Loucy (cell line): ENCODE results near the gene NFAT5.

ENCODE experiments used
- H2AFZ ChIP-seq: fragments of 200-600 bp; sonication (generic); 2 replicates; pipeline ENCODE4 v1.6.0; 2016; ENCODE audit warnings: antibody characterized with exemption, mild to moderate bottlenecking, low read length, moderate library complexity
- H3F3A ChIP-seq: fragments of 200-600 bp; 2 replicates; pipeline ENCODE4 v1.6.0; 2016; ENCODE audit warnings: antibody characterized with exemption, low read depth, mild to moderate bottlenecking
- H3K27me3 ChIP-seq: fragments of 200-600 bp; sonication (generic); 2 replicates; pipeline ENCODE4 v1.6.1; 2014; ENCODE audit warnings: low read length, mild to moderate bottlenecking; ENCODE audit not compliant: insufficient read depth, poor library complexity, severe bottlenecking
- H3K36me3 ChIP-seq: fragments of 200-600 bp; sonication (generic); 2 replicates; pipeline ENCODE4 v1.6.1; 2016; ENCODE audit warnings: low read length; ENCODE audit not compliant: insufficient read depth
- H3K4me1 ChIP-seq: fragments of 200-600 bp; sonication (generic); 2 replicates; pipeline ENCODE4 v1.5.1; 2014; ENCODE audit warnings: low read length, mild to moderate bottlenecking; ENCODE audit not compliant: insufficient read depth, poor library complexity, severe bottlenecking
- H3K4me2 ChIP-seq: fragments of 200-600 bp; sonication (generic); 2 replicates; pipeline ENCODE4 v1.6.0; 2014; ENCODE audit warnings: antibody characterized with exemption, low read length, low read depth, mild to moderate bottlenecking; ENCODE audit not compliant: poor library complexity, severe bottlenecking
- H3K4me3 ChIP-seq: fragments of 200-600 bp; sonication (generic); 2 replicates; pipeline ENCODE4 v1.5.1; 2014; ENCODE audit warnings: low read length, mild to moderate bottlenecking, mixed read lengths; ENCODE audit not compliant: poor library complexity, severe bottlenecking
- H3K79me2 ChIP-seq: fragments of 200-600 bp; sonication (generic); 2 replicates; pipeline ENCODE4 v1.6.1; 2014; ENCODE audit warnings: low read length; ENCODE audit not compliant: insufficient read depth
- H3K9ac ChIP-seq: fragments of 200-600 bp; sonication (generic); 2 replicates; pipeline ENCODE4 v1.6.0; 2014; ENCODE audit warnings: mild to moderate bottlenecking, low read depth, low read length, moderate library complexity; ENCODE audit not compliant: poor library complexity, severe bottlenecking
- H3K9me2 ChIP-seq: fragments of 200-600 bp; sonication (generic); replicated peaks from 2 replicates; pipeline ENCODE4 v1.6.1; 2016; ENCODE audit warnings: low read depth, low read length, mixed read lengths
- H3K9me3 ChIP-seq: fragments of 200-600 bp; sonication (generic); 2 replicates; pipeline ENCODE4 v1.6.1; 2014; ENCODE audit warnings: mild to moderate bottlenecking, antibody characterized with exemption, low read length, low read depth; ENCODE audit not compliant: insufficient read depth
- H4K20me1 ChIP-seq: fragments of 200-600 bp; sonication (generic); 2 replicates; pipeline ENCODE4 v1.6.0; 2014; ENCODE audit warnings: antibody characterized with exemption, low read length, mild to moderate bottlenecking; ENCODE audit not compliant: insufficient read depth, poor library complexity, severe bottlenecking
- EZH2phosphoT487 ChIP-seq: fragments of 200-600 bp; IDR thresholded peaks from 2 replicates; pipeline ENCODE4 v1.6.1; 2018; ENCODE audit warnings: antibody characterized with exemption, mild to moderate bottlenecking, moderate library complexity, borderline replicate concordance
- TF ChIP-seq, protein P1 (sequence below): fragments of 200-600 bp; sonication (generic); conservative IDR thresholded peaks from 2 replicates; pipeline ENCODE4 v1.5.1; 2014; ENCODE audit warnings: mild to moderate bottlenecking, antibody characterized with exemption, low read length

The NFAT5 gene

GRCh38 chr16:69564845-69565670, 708 bp upstream of the NFAT5 start:
- Histone ChIP-seq H2AFZ (peak overlapping the region; percentile 82), H3K4me1 (peaks cover 39% of the 10 kb centered on the region), H3K4me3 (peak overlapping the region; percentile 81), H3K27me3 (no peaks in the 10 kb centered on the region), H3K79me2 (peaks cover 50% of the 10 kb centered on the region), H3K36me3 (no peaks in the 10 kb centered on the region), H3K9me3 (no peaks in the 10 kb centered on the region), H3K9me2 (no peaks in the 10 kb centered on the region), H3K4me2 (peak overlapping the region; percentile 77), H3K9ac (peak overlapping the region; percentile 90), H4K20me1 (peaks cover 32% of the 10 kb centered on the region), H3F3A (no peaks in the 10 kb centered on the region)
- TF ChIP-seq EZH2phosphoT487 = no peak
- TF ChIP-seq, protein P1, sequence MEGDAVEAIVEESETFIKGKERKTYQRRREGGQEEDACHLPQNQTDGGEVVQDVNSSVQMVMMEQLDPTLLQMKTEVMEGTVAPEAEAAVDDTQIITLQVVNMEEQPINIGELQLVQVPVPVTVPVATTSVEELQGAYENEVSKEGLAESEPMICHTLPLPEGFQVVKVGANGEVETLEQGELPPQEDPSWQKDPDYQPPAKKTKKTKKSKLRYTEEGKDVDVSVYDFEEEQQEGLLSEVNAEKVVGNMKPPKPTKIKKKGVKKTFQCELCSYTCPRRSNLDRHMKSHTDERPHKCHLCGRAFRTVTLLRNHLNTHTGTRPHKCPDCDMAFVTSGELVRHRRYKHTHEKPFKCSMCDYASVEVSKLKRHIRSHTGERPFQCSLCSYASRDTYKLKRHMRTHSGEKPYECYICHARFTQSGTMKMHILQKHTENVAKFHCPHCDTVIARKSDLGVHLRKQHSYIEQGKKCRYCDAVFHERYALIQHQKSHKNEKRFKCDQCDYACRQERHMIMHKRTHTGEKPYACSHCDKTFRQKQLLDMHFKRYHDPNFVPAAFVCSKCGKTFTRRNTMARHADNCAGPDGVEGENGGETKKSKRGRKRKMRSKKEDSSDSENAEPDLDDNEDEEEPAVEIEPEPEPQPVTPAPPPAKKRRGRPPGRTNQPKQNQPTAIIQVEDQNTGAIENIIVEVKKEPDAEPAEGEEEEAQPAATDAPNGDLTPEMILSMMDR = no peak

- peaks cover 48% of the 10 kb centered on the region for H3K4me1 ChIP-seq
- peak overlapping the region; percentile 99 for H2AFZ ChIP-seq
- no peaks in the 10 kb centered on the region for H3K27me3 ChIP-seq
- H3F3A ChIP-seq = no peaks in the 10 kb centered on the region
- H3K9ac ChIP-seq = peak overlapping the region; percentile 90
- H3K79me2 ChIP-seq = peaks cover 63% of the 10 kb centered on the region
- TF ChIP-seq EZH2phosphoT487 = no peak
- TF ChIP-seq, protein P1 = no peak
- peak overlapping the region; percentile 81 for H3K4me3 ChIP-seq
- peaks cover 42% of the 10 kb centered on the region for H4K20me1 ChIP-seq
- H3K4me2 ChIP-seq = peak overlapping the region; percentile 89
- no peaks in the 10 kb centered on the region for H3K9me2 ChIP-seq
- no peaks in the 10 kb centered on the region for H3K36me3 ChIP-seq
- no peaks in the 10 kb centered on the region for H3K9me3 ChIP-seq
These were observed 644 bp downstream of the NFAT5 start for GRCh38 chr16:69566240-69566980.

- Histone ChIP-seq H3K9me2 (no peaks in the 10 kb centered on the region), H2AFZ (peak overlapping the region; percentile 31; the same call in 1 of the 2 replicates), H3K4me1 (peaks cover 48% of the 10 kb centered on the region), H3K4me3 (peak overlapping the region; percentile 81), H4K20me1 (peaks cover 43% of the 10 kb centered on the region), H3K79me2 (peaks cover 70% of the 10 kb centered on the region), H3K9ac (peak overlapping the region; percentile 90), H3F3A (no peaks in the 10 kb centered on the region), H3K36me3 (no peaks in the 10 kb centered on the region), H3K4me2 (peak overlapping the region; percentile 89), H3K27me3 (no peaks in the 10 kb centered on the region), H3K9me3 (no peaks in the 10 kb centered on the region)
- TF ChIP-seq EZH2phosphoT487 = no peak
- TF ChIP-seq, protein P1 = peak; percentile 42
These were observed 1.4 kb downstream of the NFAT5 start for GRCh38 chr16:69566981-69567680.
